NCI-H2196 (cell line): ENCODE results near the gene MRPL55.
"Not testable (repeated sequence)": the region's sequence is repeated elsewhere in the genome, so short reads cannot be mapped to it uniquely, and the experiment has no call there.

Experiments used
- DNase-seq: peaks from one replicate; lab custom pipeline; 2025; ENCODE audit not compliant: unreplicated experiment; lab: John Stamatoyannopoulos, UW

MRPL55 gene

DNA sequence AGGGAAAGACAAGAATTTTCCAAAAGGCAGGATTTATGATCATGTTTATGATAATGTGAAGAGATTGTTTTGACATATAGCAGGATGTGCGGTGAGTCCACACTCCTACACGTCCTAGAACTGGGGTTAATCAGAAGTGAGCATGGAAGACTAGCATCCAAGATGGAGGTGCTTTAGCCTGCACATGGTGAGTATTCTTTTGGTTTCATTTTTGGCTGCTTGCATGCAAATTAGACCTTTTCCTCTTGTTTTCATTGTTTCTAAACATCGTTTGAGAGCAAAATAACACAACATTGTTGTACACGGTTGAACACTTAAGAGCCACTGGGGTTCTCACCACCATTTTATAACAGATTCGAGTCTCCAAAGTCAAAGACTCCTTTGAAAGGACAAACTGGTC, 16.1 kb upstream of the MRPL55 start:
- no peak for DNase-seq

DNA sequence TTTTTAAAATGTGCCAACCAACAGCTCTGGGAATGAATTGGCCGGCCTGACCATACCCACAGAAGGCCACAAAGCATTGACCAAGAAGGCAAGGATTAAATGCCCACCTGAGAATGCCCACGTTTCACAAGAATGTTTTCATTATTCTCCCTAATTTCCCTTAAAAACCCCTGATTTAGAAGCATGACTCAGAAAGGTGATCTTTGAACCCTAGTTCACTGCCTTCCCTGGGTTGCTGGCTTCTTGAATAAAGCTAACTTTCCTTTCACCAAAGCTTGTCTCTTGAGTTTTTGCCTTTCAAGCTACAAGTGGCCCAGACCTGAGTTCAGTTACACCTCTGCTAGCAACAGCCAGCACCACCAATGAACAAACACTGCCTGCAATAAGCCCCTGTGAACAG, 14.4 kb upstream of the MRPL55 start:
- no peak for DNase-seq

DNA sequence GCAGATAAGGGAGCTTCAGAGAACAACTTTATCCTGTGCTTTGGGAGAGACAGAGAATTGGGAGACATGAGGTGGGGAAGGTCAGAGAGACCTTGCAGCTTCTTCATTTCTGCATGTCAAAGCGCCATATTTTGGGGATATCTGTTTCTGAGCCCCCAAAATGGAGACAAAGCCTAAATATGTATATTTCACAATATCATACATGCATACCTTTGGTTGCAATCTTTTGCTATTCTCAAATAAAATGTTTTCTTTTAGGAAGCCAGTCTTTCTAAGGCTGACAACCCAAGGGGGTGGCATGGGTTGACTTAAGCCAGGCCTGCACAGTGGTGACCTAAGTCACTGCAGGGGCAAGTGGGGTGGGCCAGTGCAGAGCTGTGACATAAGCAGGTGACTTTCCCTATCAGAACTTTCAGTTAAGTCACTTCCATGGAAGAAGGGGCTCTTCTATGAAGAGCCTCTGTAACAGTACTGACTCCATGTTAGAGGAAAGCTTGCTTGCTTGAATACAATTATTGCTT, 13.9 kb upstream of the MRPL55 start:
- DNase-seq = no peak

DNA sequence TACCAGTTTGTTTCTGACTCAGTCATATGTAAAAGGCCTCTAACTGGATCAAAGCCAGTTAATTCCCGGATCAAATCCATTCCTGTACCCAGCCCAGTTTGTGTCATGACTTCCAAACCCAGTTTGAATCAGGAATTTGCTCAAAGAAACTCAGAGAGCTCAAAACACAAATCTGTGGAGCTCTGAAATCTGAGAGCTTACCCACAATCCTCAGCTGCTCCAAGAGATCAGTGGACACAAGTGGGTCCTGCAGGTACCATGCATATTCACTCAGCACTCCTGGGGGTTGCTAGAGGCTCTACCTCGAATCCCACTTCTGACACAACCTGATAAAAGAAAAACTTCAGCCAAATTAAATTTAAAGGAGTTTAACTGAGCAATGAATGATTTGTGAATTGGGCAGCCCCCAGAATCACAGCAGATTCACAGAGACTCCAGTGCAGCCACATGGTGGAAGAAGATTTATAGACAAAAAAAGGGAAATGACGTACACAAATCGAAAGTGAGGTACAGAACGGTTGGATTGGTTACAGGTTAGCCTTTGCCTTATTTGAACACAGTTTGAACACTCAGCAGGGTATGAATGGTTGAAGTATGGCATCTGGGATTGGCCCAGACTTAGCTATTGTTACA, 11.9 kb upstream of the MRPL55 start:
- no peak for DNase-seq

DNA sequence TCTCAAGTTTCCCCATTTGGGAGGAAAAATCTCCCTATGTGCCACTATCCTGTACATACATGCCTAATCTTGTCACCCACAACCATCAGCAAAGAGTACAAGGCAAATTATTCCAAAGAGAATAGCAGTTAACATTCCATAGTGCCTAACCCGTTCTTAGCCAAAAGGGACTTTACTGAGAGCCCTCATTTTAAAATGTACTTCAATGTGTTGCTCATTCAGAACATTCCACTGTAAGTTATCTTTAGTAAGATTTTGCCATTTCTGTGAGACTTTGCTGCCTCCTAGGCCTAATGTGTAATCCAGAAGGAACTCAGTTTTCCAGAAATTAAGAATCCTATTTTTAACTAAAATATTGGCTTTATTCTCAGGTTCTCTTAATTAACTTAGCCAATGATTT, 11.3 kb upstream of the MRPL55 start:
- DNase-seq = no peak

DNA sequence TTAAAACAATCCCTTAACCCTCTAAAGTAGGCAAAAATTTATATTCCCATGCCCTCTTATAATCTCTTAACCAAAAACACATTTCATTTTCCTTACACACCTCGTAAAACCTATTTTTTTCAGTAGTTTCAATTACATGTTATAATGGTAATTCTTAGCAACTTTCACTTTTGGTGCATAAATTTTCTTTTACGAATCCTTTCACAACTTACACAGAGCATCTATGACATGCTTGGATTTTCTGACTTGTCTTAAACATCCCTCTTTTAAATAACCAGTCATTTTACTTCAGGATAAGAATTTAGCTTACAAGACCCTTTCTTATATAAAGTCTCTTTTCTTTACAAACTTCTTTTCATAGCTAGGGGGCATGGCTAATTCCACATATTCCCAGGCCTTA, 8.9 kb upstream of the MRPL55 start:
- DNase-seq = no peak

DNA sequence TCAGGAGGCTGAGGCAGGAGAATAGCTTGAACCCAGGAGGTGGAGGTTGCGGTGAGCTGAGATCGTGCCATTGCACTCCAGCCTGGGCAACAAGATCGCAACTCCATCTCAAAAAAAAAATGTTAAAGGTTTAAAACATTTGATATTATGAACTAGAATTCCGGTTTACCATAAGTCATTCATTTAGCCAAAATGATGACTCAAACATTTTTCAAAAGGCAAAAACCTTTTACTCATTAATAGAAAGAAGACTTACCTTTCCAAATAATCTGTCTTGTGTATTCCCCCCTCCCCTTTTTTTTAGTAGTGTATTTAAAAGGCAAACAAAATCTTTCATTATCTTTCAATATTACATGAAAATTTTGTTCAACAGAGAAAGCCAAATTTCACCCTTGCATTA, 8.2 kb upstream of the MRPL55 start:
- DNase-seq = no peak

DNA sequence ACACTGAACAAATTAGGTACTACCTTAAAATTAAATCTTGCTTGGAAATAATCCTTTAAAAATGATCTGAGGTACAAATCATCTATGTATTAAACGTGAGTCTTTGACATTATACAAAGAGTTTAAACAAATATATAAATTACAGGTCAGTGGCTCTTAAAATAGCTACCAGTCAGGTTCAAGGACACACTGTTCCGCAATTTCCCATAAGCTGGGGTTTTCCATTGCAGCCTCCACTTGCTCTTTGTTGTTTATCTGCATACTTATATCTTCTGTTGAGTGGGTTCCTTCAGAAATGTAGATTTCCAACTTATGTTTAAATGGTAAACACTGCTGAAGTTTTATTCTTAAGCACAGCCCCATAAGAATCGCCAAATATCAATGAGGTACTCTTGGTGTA, 5.7 kb upstream of the MRPL55 start:
- no peak for DNase-seq

DNA sequence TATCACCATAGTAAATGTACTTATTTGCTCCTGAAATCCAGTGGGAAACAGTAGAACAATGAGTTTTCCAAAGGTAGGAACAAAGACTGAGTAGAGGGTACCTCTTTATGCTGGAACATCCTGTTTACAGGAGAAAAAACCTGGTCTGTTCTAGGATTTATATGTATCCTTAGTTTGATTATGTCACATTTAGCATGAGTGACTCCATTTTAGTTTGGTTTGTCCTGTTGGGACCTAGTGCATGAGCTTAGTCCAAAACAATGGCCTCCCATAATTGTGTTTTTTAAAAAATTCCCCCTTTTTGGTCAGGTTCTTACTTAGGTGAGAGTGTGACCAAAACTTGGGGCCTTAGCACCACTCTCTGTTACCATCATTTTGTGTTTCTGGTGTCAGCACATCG, 3.5 kb upstream of the MRPL55 start:
- no peak for DNase-seq

DNA sequence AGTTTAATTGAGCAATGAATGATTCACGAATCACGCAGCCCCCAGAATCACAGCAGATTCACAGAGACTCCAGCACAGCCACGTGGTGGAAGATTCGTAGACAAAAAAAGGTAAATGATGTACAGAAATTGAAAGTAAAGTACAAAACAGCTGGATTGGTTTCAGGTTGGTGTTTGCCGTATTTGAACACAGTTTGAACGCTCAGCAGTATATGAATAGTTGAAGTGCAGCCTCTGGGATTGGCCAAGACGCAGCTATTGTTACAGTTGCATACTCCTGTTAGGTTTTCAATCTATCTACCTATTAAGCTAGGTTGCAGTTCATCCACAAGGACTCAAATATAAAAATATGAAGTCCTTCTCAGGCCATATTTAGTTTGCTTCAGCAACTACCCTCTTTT, 3.1 kb upstream of the MRPL55 start:
- no peak for DNase-seq

DNA sequence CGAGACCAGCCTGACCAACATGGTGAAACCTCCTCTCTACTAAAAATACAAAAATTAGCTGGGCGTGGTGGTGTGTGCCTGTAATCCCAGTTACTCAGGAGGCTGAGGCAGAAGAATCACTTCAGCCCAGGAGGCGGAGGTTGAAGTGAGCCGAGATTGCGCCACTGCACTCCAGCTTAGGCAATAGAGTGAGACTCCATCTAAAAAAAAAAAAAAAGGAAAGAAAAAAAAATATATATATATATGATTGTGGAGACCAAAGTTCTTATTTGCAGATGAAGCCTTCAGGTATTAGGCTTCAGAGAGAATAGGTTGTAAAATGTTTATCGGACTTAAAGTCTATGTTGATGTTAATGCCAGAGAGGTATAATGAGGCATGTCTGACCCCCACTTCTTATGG, 2.2 kb upstream of the MRPL55 start:
- not testable (repeated sequence) for DNase-seq

DNA sequence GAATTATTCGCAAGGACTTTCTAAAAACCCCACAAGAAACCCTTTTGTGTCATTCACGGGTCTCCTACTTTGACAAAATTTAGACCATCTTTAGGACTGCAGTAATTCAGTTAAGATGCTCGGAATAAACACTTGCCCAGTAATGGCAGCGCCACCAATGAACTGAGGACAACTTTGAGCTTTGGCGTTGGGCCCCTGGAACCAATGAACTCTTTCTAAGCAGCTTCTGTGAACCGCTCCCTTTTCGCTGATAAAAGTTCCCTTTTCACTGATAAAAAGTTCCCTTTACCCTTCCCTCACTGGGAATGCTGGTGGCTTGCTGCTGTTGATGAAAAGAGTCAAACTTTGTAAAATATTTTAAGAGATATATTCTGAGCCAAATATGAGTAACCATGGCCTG, 1.5 kb upstream of the MRPL55 start:
- no peak for DNase-seq

DNA sequence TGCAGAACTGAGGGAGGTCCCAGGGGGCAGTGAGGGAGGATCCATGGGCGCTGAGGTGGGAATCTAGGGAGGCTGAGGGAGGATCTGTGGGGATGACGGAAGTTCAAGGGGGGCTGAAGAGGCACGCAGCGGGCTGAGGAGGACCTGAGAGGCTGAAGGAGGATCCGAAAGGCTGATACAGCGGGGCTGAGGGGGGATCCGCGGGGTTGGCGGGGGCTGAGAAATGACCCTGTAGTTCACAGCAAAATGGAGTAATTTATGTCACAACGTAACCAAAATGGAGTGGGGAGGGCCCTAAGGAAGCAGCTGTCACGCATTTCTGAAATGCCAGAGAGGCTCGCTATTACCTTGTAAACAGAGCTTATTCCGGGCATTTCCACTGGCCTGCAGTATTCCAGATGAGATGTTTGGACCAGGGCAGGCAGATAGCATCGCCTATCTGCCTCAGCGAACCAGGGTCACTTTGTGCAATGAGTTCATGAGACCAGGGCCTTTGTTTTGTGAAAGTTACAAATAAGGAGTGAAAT, 926 bp upstream of the MRPL55 start:
- no peak for DNase-seq

DNA sequence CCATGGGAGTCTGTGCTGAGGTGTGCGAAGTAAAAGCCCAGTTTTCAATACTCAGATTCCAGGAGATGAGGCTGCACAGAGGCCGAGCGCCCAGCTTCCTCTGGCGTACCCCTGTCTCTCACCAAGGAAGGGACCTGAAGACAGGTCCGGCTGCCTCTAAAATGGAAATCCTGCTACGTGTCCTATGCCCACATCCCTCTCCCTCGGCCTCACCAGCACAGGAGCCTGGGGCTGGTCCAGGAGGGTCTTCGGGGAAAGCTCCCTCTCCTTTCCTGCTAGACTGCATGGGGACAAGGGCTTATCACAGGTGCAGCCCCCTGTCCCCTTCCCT, 392 bp downstream of the MRPL55 start:
- no peak for DNase-seq

DNA sequence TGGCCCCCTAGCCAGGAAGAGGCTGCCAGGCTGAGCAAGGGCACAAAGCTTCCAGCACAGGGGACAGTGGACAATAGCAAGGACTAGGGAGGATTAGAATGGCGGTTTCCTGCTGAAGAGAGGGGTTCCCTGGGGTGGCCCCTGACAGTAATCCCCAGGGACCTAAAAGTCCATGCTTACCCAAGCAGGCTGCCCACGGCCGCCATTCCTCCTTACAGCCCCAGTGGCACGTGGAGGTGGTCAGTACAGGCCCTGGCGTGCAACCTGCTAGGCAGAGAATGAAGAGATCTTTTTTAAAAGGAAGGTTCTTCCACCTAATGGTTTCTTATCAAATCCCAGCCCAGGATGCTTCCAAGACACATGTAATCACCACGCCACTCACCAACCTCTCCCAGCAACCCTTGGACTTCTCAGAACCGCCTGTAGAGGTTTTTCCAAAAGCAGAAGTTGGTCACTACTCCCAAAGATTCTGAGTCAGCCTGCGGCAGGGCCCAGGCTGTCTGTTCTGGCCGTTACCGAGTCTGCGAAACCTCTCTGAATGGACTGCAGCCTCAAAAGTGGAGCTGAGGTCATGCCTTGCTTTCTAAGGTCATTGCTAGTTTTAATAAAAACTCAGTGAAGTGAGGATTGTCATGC, 926 bp downstream of the MRPL55 start:
- no peak for DNase-seq

DNA sequence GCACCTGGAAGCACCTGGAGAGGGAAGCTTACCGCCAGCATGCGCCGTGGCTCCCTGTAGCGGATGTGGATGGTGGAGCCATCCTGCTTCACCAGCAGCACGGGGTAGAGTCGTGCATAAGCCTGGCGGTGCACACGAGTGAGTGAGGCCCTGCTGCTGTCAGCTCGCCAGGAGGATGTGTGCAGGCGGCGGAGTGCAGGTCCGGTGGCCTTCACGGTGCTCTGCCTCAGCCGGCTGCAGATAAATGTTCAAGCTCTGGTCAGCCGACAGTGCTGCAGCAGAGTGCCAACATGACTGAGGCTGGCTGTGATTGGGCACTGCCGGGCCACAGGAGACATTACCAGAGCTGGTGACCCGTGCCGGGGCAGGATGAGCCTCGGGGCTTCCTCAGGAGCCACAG, 1.5 kb downstream of the MRPL55 start:
- no peak for DNase-seq

DNA sequence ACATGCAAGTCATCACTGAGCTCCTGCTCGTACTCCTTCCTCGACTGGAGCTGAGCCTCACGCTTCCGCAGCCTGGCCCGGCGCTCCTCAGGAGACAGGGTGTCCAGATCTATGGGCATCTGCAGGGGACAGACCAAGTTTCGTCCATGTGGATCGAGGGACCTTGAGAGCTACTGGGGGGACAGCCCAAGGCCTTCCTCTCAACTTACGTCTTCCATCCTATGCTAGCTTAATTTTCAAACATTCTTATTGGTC, 2.4 kb downstream of the MRPL55 start:
- no peak for DNase-seq

DNA sequence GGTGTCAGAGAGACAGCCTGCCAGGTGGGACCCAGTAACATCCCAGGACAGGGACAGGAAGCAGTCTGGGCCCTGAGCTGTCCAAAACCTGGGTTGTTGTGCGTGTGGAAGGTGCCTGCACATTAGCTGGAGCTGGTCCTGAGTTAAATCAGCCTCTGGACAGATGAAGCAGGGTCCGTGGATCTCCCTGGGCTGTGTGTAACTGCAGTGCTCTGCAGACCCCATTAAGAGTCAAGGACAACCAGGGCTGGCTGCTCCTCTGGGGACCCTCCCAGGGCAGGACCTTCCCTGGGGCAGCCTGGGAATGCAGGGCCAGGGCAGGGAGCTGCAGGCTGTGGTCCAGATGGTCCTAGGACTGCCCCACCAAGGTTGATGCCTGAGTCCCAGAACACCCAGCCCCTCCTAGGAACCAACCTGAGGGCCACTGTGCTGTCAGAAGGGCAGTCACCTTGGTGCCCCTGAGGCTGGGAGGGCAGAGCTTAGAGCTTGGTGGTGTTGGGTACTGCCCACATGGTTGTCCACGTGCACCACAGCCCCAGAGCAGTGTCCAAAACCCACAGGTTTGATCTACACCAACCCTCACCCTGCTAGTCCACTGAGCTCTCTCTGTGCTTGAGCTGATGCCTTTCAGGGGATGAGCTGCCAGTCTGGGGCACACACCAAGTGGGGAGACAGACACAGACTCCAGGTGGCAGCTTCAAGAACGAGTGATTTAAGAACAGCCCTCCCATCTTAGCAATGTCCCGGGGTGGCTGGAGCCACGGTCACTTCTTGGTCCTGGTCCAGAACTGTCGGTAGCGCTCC, 2.9 kb downstream of the MRPL55 start:
- DNase-seq = no peak

DNA sequence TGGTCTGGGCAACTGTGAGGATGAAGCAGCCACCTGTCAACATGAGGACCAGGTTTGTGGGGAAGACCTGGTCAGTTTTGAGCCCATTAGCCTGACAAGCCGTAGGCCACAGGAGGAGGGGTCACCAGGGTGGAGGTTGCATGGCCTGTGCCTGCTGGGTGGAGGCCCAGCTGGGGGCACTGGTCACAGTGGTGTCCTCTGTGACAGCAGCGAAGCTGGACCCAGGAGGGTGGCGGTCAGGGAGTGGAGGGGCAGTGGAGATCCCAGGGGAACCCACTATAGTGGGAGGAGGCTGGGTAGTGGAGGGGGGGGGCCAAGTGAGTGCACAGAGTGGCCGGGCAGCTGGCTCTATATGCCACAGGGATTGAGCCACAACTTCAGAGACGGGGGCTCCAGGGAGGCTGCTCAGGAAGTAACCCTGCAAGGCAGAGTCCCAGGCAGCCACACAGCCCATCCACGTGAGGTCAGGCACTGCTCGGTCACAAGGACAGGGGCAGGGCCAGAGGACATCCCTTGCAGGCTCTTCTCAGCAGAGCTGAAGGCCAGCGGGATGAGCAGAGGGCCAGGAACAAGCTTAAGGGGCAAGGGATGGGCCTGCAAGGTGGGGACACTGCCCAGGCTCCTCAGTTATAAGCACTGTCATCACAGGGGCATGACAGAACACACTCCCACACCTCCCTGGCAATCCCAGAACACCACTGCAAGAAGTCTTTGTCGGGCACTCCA, 3.7 kb downstream of the MRPL55 start:
- no peak for DNase-seq

DNA sequence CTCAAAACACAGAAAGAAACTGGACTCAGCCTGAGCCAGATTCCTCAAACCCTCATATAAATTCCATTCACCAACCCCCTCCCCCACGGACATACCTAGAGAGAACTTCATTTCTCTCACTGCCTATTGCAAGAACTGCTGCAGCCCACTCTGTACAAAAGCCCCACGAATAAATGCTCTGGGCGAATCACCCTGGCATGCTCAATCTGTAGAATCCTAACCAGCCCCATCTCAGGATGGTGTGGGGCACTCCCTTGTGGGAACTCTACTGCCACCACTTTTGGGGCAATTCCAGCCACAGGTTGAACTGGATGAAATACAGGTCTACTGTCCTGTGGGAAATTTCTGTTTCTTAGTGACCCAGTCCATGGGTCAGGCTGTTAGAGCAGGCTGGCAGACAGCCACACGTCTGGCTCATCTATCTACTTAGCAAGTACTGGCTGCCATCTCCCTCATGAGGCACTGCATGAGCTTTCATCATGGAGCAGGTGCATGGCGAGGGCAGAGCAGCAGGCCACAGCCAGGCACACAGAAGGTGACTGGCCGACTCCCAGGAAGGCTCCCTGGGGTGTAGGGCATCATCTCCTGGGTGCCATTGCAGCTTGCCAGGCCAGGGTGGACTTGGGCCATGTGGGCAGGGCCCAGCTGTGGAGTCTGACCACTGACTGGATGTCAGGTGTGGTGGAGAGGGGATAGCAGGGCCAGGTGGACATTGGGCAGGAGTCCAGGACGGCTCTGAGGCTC, 4.4 kb downstream of the MRPL55 start:
- peak; percentile 80 for DNase-seq
